Choroid plexus epithelial cell (primary cell): ENCODE results near the gene WAS.

Experiments used
- DNase-seq: peaks from one replicate; pipeline ENCODE4 v3.0.0-alpha.2; 2010; ENCODE audit warnings: low read depth
- H3K4me3 ChIP-seq: 2 replicates; pipeline ENCODE4 v1.5.1; 2011; ENCODE audit warnings: low read depth, mild to moderate bottlenecking, control low read depth, low read length, moderate library complexity
- CTCF ChIP-seq: conservative IDR thresholded peaks from 2 replicates; pipeline ENCODE4 v1.5.1; 2011; ENCODE audit warnings: low read depth, mild to moderate bottlenecking, control low read depth, inconsistent platforms, low read length, moderate library complexity

Gene WAS

GRCh38 chrX:48698306-48698705 is 14.7 kb downstream of the WAS start:
- DNase-seq = no peak
- H3K4me3 ChIP-seq = no peak overlapping the region
- TF ChIP-seq CTCF = no peak

- no peak overlapping the region for H3K4me3 ChIP-seq
- no peak for TF ChIP-seq CTCF
- DNase-seq = no peak
Observed at GRCh38 chrX:48700246-48700645, 16.6 kb downstream of the WAS start.

GRCh38 chrX:48700951-48701653 is 17.5 kb downstream of the WAS start:
- TF ChIP-seq CTCF = no peak
- peak; percentile 22 for DNase-seq
- H3K4me3 ChIP-seq = no peak overlapping the region

GRCh38 chrX:48702032-48702431 is 18.4 kb downstream of the WAS start:
- no peak for TF ChIP-seq CTCF
- no peak overlapping the region for H3K4me3 ChIP-seq
- no peak for DNase-seq

GRCh38 chrX:48702716-48703115 is 19.1 kb downstream of the WAS start:
- H3K4me3 ChIP-seq = no peak overlapping the region

GRCh38 chrX:48703228-48703627 is 19.6 kb downstream of the WAS start:
- no peak for DNase-seq
- no peak overlapping the region for H3K4me3 ChIP-seq
- TF ChIP-seq CTCF = no peak

More at GRCh38 chrX:48702716-48703115, 19.1 kb downstream of the WAS start:
- TF ChIP-seq CTCF = no peak
- no peak for DNase-seq
